ENCODE results near the gene GZMB. TPM values are rescaled to one million over a fixed set of nuclear protein-coding genes. Genes with fewer than 3 reads are reported as not detected.
A peak's percentile ranks its signal among the peaks of the same experiment; 100 is the strongest.

Gene GZMB
- total RNA-seq, 1 experiment from 2014 or later = not detected

GRCh38 chr14:24607635-24608514 lies 26.1 kb downstream of the GZMB start:
- CTCF ChIA-PET = no interaction called here
- Mint-ChIP-seq H3K27ac (ENCODE audit: unreplicated experiment) (no peak overlapping the region), H3K36me3 (ENCODE audit: insufficient read depth, unreplicated experiment) (no peaks in the 10 kb centered on the region), H3K27me3 (ENCODE audit: unreplicated experiment) (peaks cover 34% of the 10 kb centered on the region), H3K4me3 (ENCODE audit: low read depth, unreplicated experiment) (no peak overlapping the region), H3K4me1 (ENCODE audit: low read depth, unreplicated experiment) (no peaks in the 10 kb centered on the region), H3K9me3 (ENCODE audit: low read depth, unreplicated experiment) (no peaks in the 10 kb centered on the region)
- DNase-seq = no peak
- intact Hi-C loops (cut with micrococcal nuclease; ENCODE audit: unreplicated experiment) = no loop called here
- BruUV-seq (replicated peaks) = no TSS peak
- TF ChIP-seq CTCF (IDR thresholded peaks at IDR 0.05; ENCODE audit: unreplicated experiment) = no peak

GRCh38 chr14:24607081-24607480 lies 26.9 kb downstream of the GZMB start:
- Mint-ChIP-seq H3K4me3 (ENCODE audit: low read depth, unreplicated experiment) (no peak overlapping the region), H3K36me3 (ENCODE audit: insufficient read depth, unreplicated experiment) (no peaks in the 10 kb centered on the region), H3K27ac (ENCODE audit: unreplicated experiment) (no peak overlapping the region), H3K4me1 (ENCODE audit: low read depth, unreplicated experiment) (no peaks in the 10 kb centered on the region), H3K9me3 (ENCODE audit: low read depth, unreplicated experiment) (no peaks in the 10 kb centered on the region), H3K27me3 (ENCODE audit: unreplicated experiment) (peaks cover 34% of the 10 kb centered on the region)
- DNase-seq = no peak
- no TSS peak for BruUV-seq (replicated peaks)
- intact Hi-C loops (cut with micrococcal nuclease; ENCODE audit: unreplicated experiment) = no loop called here
- TF ChIP-seq CTCF (IDR thresholded peaks at IDR 0.05; ENCODE audit: unreplicated experiment) = no peak
- CTCF ChIA-PET = interaction anchor here (0.7 kb wide), 1 partner anchor 125 kb away, joined by 3 read pairs; no protein-coding TSS in a partner anchor

- Mint-ChIP-seq H3K9me3 (ENCODE audit: low read depth, unreplicated experiment) (no peaks in the 10 kb centered on the region), H3K27me3 (ENCODE audit: unreplicated experiment) (peaks cover 34% of the 10 kb centered on the region), H3K4me1 (ENCODE audit: low read depth, unreplicated experiment) (no peaks in the 10 kb centered on the region), H3K36me3 (ENCODE audit: insufficient read depth, unreplicated experiment) (no peaks in the 10 kb centered on the region), H3K27ac (ENCODE audit: unreplicated experiment) (no peak overlapping the region), H3K4me3 (ENCODE audit: low read depth, unreplicated experiment) (no peak overlapping the region)
- intact Hi-C loops (cut with micrococcal nuclease; ENCODE audit: unreplicated experiment) = no loop called here
- CTCF ChIA-PET = interaction anchor here (0.7 kb wide), 1 partner anchor 124 kb away, joined by 3 read pairs; no protein-coding TSS in a partner anchor
- DNase-seq = no peak
- TF ChIP-seq CTCF (IDR thresholded peaks at IDR 0.05; ENCODE audit: unreplicated experiment) = no peak
- no TSS peak for BruUV-seq (replicated peaks)
Observed at GRCh38 chr14:24606297-24606696, 27.7 kb downstream of the GZMB start.

- intact Hi-C loops (cut with micrococcal nuclease; ENCODE audit: unreplicated experiment) = loop anchor here (1.0 kb wide), 1 partner anchor 74 kb away; no protein-coding TSS in a partner anchor
- H3K27ac Mint-ChIP-seq (ENCODE audit: unreplicated experiment) = no peak overlapping the region
Observed at GRCh38 chr14:24605435-24606190, 28.4 kb downstream of the GZMB start.

More at GRCh38 chr14:24605435-24606190, 28.4 kb downstream of the GZMB start:
- Mint-ChIP-seq H3K9me3 (ENCODE audit: low read depth, unreplicated experiment) (no peaks in the 10 kb centered on the region), H3K27me3 (ENCODE audit: unreplicated experiment) (peaks cover 36% of the 10 kb centered on the region), H3K4me1 (ENCODE audit: low read depth, unreplicated experiment) (no peaks in the 10 kb centered on the region), H3K4me3 (ENCODE audit: low read depth, unreplicated experiment) (no peak overlapping the region), H3K36me3 (ENCODE audit: insufficient read depth, unreplicated experiment) (no peaks in the 10 kb centered on the region)
- peak; percentile 61 for DNase-seq
- peak; percentile 74 for TF ChIP-seq CTCF (IDR thresholded peaks at IDR 0.05; ENCODE audit: unreplicated experiment)
- CTCF ChIA-PET = no interaction called here
- no TSS peak for BruUV-seq (replicated peaks)
